Activated naive CD4-positive, alpha-beta T cell treated with anti-CD3 and anti-CD28 coated beads, Interleukin-2, amount 50 U/mL, for 16 hours (primary cell): Measurements from ENCODE around the gene IGF2BP3.

Experiments
- DNase-seq: peaks from one replicate; pipeline ENCODE4 v3.0.0-alpha.2; 2020

The IGF2BP3 gene

DNA sequence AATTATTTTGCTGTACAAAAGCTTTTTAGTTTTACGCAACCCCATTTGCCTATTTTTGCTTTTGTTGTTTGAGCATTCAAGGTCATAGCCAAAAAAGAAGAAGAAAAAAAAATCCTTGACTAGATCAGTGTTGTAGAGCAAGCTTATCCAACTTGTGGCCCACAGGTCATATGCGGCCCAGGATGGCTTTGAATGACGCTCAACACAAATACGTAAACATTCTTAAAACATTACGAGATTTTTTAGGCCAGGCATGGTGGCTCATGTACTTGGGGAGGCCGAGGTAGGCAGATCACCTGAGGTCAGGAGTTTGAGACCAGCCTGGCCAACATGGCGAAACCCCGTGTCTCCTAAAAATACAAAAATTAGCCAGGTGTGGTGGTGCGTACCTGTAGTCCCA is 179.3 kb downstream of the IGF2BP3 start:
- no peak for DNase-seq

DNA sequence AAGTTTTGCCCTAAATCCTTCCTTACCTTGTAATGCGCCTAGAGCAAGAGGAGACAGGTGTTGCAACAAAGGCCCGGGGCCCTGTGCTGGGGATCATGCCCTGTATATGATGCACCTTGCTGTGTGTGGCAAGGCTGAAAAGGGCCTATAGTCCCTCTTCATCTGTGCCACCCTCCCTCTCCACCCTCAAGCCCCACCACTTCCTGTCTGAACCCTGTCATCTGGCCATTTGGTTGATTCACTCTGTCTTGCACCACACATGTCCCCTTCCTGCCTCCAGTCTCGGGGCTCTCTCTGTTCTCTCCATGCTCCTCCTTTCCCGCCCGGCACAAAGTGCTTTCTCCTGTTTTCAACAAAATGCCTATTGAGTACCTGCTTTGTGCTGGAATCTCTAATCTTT is 182.7 kb downstream of the IGF2BP3 start:
- no peak for DNase-seq

DNA sequence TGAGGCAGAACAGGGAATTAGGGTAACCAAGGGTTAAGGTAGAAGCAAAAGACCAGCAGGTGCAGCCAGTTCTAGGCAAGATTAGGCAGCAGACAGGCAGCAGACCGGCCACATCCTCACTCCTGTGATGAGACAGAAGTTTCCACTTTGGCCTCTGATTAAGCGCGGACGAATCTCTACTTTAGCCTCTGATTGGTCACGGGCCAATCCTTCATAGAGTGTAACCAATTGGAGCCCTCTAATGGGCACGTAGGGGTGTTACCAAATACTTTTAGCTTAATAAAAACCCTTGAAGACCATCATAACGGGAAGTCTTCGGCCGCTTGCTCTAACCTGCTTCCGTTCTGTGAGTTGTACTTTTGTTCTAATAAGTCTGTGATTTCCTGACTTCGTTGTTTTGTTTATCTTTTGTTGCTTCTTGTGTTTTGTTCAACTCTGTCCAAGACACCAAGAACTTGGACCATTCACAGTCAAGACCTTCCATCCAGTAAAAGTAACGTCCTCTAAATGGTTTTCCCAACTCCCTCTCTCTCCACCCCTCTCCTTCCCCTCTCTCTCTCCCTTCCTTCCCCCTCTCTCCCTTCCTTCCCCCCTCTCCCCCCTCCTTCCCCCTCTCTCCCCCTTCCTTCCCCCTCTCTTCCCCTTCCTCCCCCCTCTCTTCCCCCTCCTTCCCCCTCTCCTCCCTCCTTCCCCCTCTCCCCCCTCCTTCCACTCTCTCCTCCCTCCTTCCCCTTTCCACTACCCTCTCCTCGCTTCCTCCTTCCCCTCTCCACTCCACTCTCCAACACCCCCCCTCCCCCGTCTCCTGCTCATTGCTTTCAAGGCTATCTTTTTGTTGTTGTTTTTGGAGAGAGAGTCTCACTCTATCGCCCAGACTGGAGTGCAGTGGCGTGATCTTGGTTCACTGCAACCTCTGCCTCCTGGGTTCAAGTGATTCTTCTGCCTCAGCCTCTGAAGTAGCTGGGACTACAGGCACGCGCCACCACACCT is 184.3 kb downstream of the IGF2BP3 start:
- no peak for DNase-seq

DNA sequence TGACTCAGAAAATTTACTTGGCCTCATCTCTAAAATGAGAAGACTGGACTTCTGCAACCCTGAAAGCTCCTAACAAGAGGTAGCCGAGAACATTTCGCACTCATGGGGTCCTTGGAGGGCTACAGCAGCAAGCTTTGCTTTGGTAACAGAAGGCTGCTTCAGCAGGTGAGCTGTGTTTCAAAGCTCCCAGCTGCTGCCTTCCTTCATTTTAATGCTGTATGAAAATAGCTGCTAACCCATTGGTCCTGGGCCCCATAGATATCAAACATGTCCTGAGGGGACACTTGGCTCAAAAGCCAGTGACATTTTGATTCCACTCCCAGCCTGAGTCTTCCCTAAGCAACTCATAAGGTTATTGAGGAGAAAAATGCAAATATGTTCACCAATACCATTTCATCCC is 185.4 kb downstream of the IGF2BP3 start:
- no peak for DNase-seq

DNA sequence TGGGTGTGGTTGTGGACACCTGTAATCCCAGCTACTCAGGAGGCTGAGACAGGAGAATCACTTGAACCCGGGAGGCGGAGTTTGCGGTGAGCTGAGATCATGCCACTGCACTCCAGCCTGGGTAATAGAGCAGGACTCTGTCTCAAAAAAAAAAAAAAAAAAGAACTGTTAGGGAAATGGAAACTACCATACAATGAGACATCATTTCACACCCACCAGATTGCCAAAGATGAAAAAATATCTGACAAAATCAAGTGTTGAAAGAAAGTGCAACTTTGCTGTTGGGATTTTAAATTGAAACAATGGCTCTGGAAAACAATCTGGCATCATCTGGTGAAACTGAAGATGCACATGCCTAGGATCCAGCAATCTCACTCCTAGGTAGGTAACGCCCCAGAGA is 187.2 kb downstream of the IGF2BP3 start:
- DNase-seq = no peak

DNA sequence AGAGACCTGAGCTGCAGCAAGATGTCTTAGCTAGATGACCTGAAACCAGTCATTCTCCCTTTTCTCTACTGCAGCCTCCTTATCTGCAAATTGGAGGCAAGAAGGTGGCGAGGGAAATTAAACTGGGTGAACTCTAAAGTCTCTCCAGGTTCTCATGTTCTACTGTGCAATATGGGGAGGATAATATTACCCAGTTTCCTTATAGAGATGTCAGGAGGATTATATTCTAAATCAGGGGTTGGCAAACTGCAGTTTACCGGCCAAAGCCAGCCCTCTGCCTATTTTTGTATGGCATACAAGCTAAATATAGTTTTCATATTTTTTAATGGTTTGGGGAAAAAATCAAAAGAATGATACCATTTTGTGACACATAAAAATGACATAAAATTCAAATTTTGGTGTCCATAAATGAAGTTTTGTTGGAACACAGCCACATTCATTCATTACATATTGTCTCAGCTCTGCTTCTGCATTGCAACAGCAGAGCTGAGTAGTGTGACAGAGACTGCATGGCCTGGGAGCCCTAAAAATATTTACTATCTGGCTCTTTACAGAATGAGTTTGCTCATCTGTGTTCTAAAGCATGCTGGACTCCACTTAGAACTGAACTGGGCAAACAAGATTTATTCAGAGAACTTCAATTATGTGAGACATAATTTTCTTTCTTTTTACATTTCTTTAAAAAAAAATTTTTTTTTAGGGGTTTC is 190.3 kb downstream of the IGF2BP3 start:
- no peak for DNase-seq

DNA sequence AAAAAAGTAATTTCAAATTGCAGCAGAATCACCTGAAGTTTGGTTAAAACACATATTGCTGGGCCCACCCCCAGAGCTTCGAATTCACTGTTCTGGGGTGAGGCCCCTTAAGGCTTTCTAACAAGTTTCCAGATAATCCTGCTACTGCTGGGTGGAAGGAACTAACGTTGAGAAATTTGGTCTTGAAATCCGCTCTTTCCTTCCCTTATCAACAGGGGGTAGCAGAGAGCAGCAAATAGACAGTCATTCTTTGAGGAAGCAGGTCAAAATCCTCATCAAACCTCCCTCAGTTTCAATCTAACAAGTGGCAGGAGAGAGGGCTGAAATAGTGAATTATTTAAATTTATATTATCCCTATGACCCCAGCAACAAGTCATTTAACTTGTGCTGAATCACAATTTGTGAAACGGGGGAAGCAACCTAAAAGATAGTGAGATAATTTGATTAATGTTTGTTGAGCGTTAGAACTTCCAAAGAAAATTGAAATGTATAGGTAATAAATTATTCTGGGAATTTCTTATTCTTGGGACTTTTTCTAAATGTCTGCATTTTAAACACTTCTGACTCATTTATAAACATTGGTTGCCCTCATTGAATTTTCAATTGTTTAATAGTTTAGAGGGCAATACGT is 192.8 kb downstream of the IGF2BP3 start:
- DNase-seq = no peak

DNA sequence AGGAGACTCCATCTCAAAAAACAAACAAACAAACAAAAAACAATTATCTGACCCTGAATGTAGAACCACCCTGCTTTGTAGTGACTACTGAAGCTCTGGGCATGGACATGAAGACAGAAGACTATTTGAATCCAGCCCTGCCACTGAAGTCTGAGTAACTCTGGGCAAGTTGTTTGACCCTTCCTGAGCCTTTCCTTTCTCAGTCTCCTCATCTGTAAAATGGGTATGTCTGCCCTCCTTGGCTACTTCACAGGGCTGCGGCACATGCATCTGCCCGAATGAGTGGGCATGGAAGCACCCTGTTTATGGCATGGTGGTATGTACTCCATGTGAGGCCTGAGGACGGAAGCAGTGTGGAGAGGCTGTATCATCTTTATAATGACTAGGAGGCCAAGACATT is 193.3 kb downstream of the IGF2BP3 start:
- DNase-seq = no peak

DNA sequence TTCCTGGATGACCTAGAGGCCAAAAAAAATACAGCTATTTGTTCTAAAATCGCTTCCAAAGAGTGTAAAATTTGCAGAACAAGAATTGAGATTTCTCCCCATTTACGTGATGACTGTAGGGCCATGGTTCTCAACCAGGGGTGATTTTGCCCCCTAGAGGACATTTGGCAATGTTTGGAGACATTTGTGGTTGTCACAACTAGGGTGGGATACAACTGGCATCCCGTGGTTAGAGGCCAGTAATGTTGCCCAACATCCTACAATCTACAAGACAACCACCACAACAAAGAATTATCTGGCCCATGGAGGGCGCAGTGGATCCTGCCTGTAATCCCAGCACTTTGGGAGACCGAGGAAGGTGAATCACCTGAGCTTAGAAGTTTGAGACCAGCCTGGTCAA is 193.9 kb downstream of the IGF2BP3 start:
- no peak for DNase-seq

DNA sequence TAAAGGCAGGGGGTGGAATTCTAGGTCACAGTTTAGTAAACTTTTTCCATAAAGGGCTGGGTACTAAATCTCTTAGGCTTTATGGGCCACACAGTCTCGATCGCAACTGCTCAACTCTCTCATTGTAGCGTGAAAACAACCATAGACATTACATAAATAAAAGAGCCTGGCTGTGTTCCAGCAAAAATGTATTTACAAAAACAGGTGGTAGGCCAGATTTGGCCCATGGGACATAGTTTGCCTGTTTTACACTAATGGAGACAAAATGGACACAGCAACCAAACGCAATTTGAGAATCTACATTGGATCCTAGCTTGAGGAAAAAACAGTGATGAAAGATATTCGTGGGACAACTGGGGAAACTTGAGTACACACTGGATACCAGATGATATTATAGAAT is 194.4 kb downstream of the IGF2BP3 start:
- DNase-seq = no peak

DNA sequence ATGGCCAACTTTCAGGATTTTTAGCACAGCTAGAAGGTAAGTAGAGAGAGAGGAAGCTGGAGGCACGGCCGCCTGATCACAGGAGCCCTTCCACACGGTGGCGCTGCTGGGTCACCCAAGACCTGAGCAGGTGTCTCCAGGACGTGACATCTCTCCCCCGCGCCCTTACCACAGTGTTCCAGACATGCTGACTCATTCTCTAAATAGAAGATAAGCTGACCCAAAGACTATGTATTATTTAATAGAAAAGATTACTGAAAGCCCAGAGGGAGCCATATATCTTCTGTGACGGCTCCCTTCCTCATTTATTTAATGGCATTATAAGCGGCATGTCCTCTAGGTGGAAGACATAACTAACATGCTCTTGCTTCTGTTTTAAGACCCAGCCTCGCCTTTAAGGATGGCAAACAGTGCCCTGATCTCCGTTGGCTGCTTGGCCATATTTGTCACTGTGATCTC is 197.1 kb downstream of the IGF2BP3 start:
- DNase-seq = peak; percentile 92

DNA sequence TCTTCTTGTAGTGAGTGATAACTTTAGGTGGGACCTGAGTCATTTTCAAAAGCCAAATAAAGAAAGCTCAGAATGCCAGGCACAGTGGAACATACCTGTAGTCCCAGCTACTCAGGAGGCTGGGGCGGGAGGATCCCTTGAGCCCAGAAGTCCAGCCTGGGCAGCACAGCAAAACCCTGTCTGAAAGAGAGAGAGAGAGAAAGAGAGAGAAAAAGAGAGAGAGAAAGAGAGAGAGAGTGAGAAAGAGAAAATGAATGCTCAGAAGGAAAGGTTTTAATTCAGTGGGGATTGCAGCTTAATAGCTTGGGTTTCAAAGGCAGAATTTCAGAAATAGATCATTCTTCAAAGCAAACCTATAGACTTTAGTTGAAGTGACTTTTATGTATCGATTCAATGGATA is 198.0 kb downstream of the IGF2BP3 start:
- no peak for DNase-seq

DNA sequence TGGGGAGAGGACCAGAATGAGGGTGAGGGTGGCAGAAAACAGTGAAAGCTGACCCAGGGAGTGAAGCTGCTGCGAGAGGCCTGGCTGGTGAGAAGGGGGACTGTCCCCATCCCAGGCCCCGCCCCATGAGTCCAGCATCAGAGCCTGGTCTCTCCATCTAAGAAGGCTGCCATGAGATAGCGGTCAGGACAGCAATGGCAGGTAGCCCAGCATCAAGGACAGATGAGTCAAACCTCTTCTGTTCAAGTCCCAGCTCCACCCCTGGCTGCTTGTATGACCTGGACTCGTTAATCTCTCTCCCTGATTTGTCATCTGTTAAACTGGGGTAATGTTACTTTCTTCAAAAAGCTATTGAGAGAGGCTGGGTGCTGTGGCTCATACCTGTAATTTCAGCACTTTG is 201.5 kb downstream of the IGF2BP3 start:
- no peak for DNase-seq

DNA sequence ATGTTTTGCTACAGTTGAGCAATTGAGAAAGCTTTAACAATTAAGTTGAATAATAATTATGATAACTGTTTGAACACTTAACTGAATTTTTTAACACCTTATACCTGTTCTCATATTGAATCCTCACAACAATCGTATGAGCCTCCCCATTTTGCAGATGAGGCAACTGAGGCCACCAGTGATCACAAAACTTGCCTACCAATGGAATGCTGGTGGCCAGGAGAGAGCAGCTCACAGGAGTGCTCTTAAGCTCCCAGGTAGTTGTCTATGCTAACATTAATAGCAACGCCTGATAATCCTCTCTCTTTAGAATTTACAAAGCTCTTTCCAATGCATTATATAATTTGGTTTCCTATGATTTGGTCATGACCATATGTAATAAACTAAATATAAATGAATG is 202.1 kb downstream of the IGF2BP3 start:
- DNase-seq = no peak

DNA sequence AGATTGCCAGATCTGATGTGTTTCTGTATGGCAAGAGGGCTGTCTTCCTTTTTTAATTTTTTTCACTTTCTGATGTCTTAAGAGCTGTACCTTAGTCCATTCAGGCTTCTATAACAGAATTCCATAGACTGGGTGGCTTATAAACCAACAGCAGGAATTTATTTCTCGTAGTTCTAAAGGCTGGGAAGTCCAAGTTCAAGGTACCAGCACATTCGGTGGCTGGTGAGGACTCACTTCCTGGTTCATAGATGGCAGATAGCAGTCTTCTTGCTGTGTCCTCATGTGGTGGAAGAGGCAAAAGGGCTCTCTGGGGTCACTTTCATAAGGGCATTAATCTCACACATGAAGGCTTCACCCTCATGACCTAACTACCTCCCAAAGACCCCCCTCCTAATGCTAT is 202.9 kb downstream of the IGF2BP3 start:
- DNase-seq = no peak

DNA sequence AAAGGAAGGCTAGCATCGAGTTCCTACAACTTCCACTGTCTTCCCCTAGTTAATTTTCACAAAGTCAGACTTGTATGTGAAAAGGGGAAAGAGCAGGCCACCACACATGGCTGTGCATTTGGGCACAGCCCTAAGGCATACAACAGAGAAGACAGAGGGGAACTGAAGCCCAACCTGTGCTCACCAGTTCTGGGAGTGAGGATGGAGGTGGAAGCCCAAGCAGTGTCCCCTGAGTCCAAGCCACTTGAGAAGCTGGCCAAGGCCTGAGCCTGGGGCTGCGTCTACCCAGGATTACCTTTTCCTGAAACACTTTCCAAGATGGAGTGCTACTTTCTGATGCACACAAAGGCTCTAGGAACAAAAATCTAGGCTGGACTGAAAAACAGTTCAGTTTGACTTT is 203.4 kb downstream of the IGF2BP3 start:
- no peak for DNase-seq

DNA sequence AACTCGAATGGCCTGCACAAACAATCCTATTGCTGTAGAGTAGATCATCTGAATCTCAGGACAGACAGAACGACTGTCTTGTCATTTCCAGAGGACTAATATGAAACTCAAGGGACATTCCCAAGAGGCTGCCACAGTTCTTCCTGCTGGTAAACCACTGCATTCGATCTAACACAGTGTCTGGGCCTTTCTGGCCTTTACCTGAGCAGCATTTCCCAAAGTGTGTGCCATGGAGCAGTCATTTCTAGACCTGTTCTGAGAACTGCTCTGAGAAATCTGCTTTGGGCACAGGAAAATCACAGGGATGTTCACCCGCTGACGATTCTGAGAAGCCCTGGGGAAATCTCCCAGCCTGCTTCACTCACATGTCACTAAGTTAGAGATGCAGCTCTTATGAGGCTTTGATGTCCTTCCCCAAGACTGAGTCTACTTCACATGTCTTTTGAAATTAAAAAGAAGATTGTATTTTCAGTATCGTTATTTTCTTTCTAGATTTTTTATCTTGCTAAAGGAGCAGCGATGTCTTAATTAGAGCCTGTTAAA is 205.3 kb downstream of the IGF2BP3 start:
- no peak for DNase-seq

DNA sequence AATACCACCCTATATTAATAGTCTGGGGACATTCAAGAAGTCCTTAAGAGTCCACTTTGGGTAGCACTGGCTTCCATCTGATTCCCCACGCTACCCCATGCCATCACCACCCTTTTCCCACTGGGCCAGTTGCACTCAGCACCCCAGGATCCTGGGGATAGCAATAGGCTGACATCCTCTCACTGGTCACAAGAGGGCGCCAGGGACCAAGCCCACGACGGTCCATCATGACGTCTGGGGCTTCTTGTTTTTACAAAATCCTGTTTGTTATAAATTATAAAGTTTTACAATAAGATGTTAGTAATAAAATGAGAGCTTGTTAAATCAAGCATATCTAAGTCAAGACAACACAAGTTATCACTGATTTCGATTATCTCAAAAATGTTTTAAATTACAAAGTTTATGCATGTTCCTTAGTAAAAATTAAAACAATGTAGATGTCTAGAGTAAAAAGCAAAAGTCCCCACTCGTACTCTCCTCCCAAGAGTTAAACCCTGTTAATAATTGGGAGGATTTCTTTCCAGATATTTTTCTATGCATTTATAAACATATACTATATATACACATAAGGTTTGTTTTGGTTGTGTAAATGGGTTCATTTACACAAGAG is 208.3 kb downstream of the IGF2BP3 start:
- DNase-seq = peak; percentile 54

DNA sequence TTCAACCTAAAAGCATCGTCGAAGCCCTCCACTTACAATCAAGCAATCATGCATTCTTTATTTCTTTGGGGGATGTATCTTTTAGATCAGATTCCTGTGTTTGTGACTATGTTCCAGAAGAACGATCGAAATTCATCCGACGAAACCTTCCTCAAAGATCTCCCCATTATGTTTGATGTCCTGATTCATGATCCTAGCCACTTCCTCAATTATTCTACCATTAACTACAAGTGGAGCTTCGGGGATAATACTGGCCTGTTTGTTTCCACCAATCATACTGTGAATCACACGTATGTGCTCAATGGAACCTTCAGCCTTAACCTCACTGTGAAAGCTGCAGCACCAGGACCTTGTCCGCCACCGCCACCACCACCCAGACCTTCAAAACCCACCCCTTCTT is 209.9 kb downstream of the IGF2BP3 start:
- no peak for DNase-seq
